ES-I3 (cell line): Measurements from ENCODE around the gene CYP27B1.
"Not testable (repeated sequence)": the region's sequence is repeated elsewhere in the genome, so short reads cannot be mapped to it uniquely, and the experiment has no call there.

Experiments
- H3K36me3 ChIP-seq: 2 replicates; pipeline ENCODE4 v1.6.1; 2013; ENCODE audit warnings: mild to moderate bottlenecking, low read length, control low read depth, moderate library complexity; ENCODE audit not compliant: insufficient read depth
- H3K4me1 ChIP-seq: 2 replicates; pipeline ENCODE4 v1.6.1; 2013; ENCODE audit warnings: mild to moderate bottlenecking, control low read depth, low read length; ENCODE audit not compliant: insufficient read depth
- H3K9ac ChIP-seq: 2 replicates; pipeline ENCODE4 v1.6.1; 2013; ENCODE audit warnings: low read depth, mild to moderate bottlenecking, low read length, moderate library complexity
- H3K9me3 ChIP-seq: 2 replicates; pipeline ENCODE4 v1.6.1; 2013; ENCODE audit warnings: mild to moderate bottlenecking, low read length, moderate library complexity; ENCODE audit not compliant: control insufficient read depth, insufficient read depth

CYP27B1 gene

GRCh38 chr12:57777911-57778310, 11.0 kb upstream of the CYP27B1 start:
- H3K9me3 ChIP-seq: no peaks in the 10 kb centered on the region
- no peaks in the 10 kb centered on the region for H3K36me3 ChIP-seq
- H3K4me1 ChIP-seq: no peaks in the 10 kb centered on the region
- H3K9ac ChIP-seq: no peak overlapping the region

GRCh38 chr12:57777367-57777766, 10.5 kb upstream of the CYP27B1 start:
- no peaks in the 10 kb centered on the region for H3K9me3 ChIP-seq
- H3K36me3 ChIP-seq: no peaks in the 10 kb centered on the region
- no peak overlapping the region for H3K9ac ChIP-seq
- no peaks in the 10 kb centered on the region for H3K4me1 ChIP-seq

- Histone ChIP-seq H3K36me3 (no peaks in the 10 kb centered on the region), H3K9ac (no peak overlapping the region), H3K9me3 (no peaks in the 10 kb centered on the region), H3K4me1 (no peaks in the 10 kb centered on the region; the same call in 1 of the 2 replicates)
Measured at GRCh38 chr12:57776247-57776587, 9.3 kb upstream of the CYP27B1 start.

- H3K36me3 ChIP-seq: no peaks in the 10 kb centered on the region
- H3K9me3 ChIP-seq: no peaks in the 10 kb centered on the region
- no peaks in the 10 kb centered on the region; the same call in 1 of the 2 replicates for H3K4me1 ChIP-seq
- H3K9ac ChIP-seq: no peak overlapping the region
Measured at GRCh38 chr12:57775563-57776246, 8.8 kb upstream of the CYP27B1 start.

GRCh38 chr12:57775044-57775443, 8.2 kb upstream of the CYP27B1 start:
- Histone ChIP-seq H3K9ac (no peak overlapping the region), H3K9me3 (no peaks in the 10 kb centered on the region), H3K4me1 (no peaks in the 10 kb centered on the region; the same call in 1 of the 2 replicates), H3K36me3 (no peaks in the 10 kb centered on the region)

GRCh38 chr12:57774634-57775033, 7.8 kb upstream of the CYP27B1 start:
- not testable (repeated sequence) for H3K36me3 ChIP-seq, H3K9ac ChIP-seq, H3K4me1 ChIP-seq, H3K9me3 ChIP-seq

GRCh38 chr12:57772429-57773322, 5.8 kb upstream of the CYP27B1 start, which contains the start of gene EEF1AKMT3:
TSS of gene EEF1AKMT3 (plus strand) at chr12:57772614. CDS start at chr12:57772725, 111 bp downstream.
- Histone ChIP-seq H3K9me3 (no peaks in the 10 kb centered on the region), H3K9ac (peak within 1 kb of the TSS; percentile 96), H3K4me1 (no peaks in the 10 kb centered on the region; the same call in 1 of the 2 replicates), H3K36me3 (no peaks in the 10 kb centered on the region)

- Histone ChIP-seq H3K36me3 (no peaks in the 10 kb centered on the region), H3K9me3 (no peaks in the 10 kb centered on the region), H3K4me1 (no peaks in the 10 kb centered on the region; the same call in 1 of the 2 replicates), H3K9ac (peak within 1 kb of the TSS; percentile 96)
Measured at GRCh38 chr12:57771873-57772428, 5.1 kb upstream of the CYP27B1 start, which contains the start of gene METTL1. TSS of gene METTL1 (minus strand) at chr12:57772105. CDS start at chr12:57772083, 22 bp downstream.

- no peaks in the 10 kb centered on the region for H3K9me3 ChIP-seq
Measured at GRCh38 chr12:57771236-57771872, 4.5 kb upstream of the CYP27B1 start.

GRCh38 chr12:57770734-57771133, 3.9 kb upstream of the CYP27B1 start:
- no peaks in the 10 kb centered on the region for H3K9me3 ChIP-seq
- H3K9ac ChIP-seq: no peak overlapping the region; the same call in 1 of the 2 replicates
- H3K36me3 ChIP-seq: no peaks in the 10 kb centered on the region
- no peaks in the 10 kb centered on the region; the same call in 1 of the 2 replicates for H3K4me1 ChIP-seq

More at GRCh38 chr12:57771236-57771872, 4.5 kb upstream of the CYP27B1 start:
- Histone ChIP-seq H3K36me3 (no peaks in the 10 kb centered on the region), H3K4me1 (no peaks in the 10 kb centered on the region; the same call in 1 of the 2 replicates), H3K9ac (peak overlapping the region; percentile 96)

- Histone ChIP-seq H3K9ac (no peak overlapping the region), H3K9me3 (no peaks in the 10 kb centered on the region), H3K36me3 (no peaks in the 10 kb centered on the region), H3K4me1 (no peaks in the 10 kb centered on the region; the same call in 1 of the 2 replicates)
Measured at GRCh38 chr12:57769594-57769993, 2.7 kb upstream of the CYP27B1 start.

GRCh38 chr12:57767876-57768275, 998 bp upstream of the CYP27B1 start:
- Histone ChIP-seq H3K9me3 (no peaks in the 10 kb centered on the region), H3K36me3 (no peaks in the 10 kb centered on the region), H3K4me1 (no peaks in the 10 kb centered on the region; the same call in 1 of the 2 replicates), H3K9ac (no peak overlapping the region)

GRCh38 chr12:57767305-57767698, 424 bp upstream of the CYP27B1 start:
- Histone ChIP-seq H3K4me1 (no peaks in the 10 kb centered on the region; the same call in 1 of the 2 replicates), H3K36me3 (no peaks in the 10 kb centered on the region), H3K9me3 (no peaks in the 10 kb centered on the region), H3K9ac (no peak overlapping the region; the same call in 1 of the 2 replicates)
